Measurements from ENCODE around the gene PYGL. TPM values are rescaled to one million over a fixed set of nuclear protein-coding genes. Genes with fewer than 3 reads are reported as not detected.

The PYGL gene
- total and polyA plus RNA-seq, 2 experiments from 2014 or later: 36.6 to 59.0 TPM

GRCh38 chr14:50892255-50892654 lies 52.0 kb downstream of the PYGL start:
- Histone ChIP-seq H3K9me3 (ENCODE audit: low read depth) (no peaks in the 10 kb centered on the region), H3K27me3 (no peaks in the 10 kb centered on the region), H3K4me1 (ENCODE audit: low read depth) (no peaks in the 10 kb centered on the region), H3K4me3 (no peak overlapping the region), H3K36me3 (no peaks in the 10 kb centered on the region), H3K27ac (no peak overlapping the region)
- TF ChIP-seq CTCF (IDR thresholded peaks at IDR 0.05; ENCODE audit: low read depth, low read length): no peak
- DNase-seq (ENCODE audit: low read depth in 1 of 2, low spot score in 1 of 2): no peak

- Histone ChIP-seq H3K4me3 (no peak overlapping the region), H3K27me3 (no peaks in the 10 kb centered on the region), H3K9me3 (ENCODE audit: low read depth) (no peaks in the 10 kb centered on the region), H3K27ac (no peak overlapping the region), H3K4me1 (ENCODE audit: low read depth) (no peaks in the 10 kb centered on the region), H3K36me3 (no peaks in the 10 kb centered on the region)
- no peak for TF ChIP-seq CTCF (IDR thresholded peaks at IDR 0.05; ENCODE audit: low read depth, low read length)
- DNase-seq (ENCODE audit: low read depth in 1 of 2, low spot score in 1 of 2): no peak
Measured at GRCh38 chr14:50887476-50887875, 56.8 kb downstream of the PYGL start.

- Histone ChIP-seq H3K4me1 (ENCODE audit: low read depth) (no peaks in the 10 kb centered on the region), H3K27ac (no peak overlapping the region), H3K36me3 (no peaks in the 10 kb centered on the region), H3K9me3 (ENCODE audit: low read depth) (no peaks in the 10 kb centered on the region), H3K4me3 (no peak overlapping the region), H3K27me3 (no peaks in the 10 kb centered on the region)
- DNase-seq (ENCODE audit: low read depth in 1 of 2, low spot score in 1 of 2): no peak
- TF ChIP-seq CTCF (IDR thresholded peaks at IDR 0.05; ENCODE audit: low read depth, low read length): no peak
Measured at GRCh38 chr14:50883827-50884197, 60.5 kb downstream of the PYGL start.

GRCh38 chr14:50882932-50883826 lies 61.1 kb downstream of the PYGL start:
- Histone ChIP-seq H3K27me3 (no peaks in the 10 kb centered on the region), H3K4me3 (no peak overlapping the region), H3K36me3 (no peaks in the 10 kb centered on the region), H3K9me3 (ENCODE audit: low read depth) (no peaks in the 10 kb centered on the region), H3K4me1 (ENCODE audit: low read depth) (no peaks in the 10 kb centered on the region), H3K27ac (no peak overlapping the region)
- TF ChIP-seq CTCF (IDR thresholded peaks at IDR 0.05; ENCODE audit: low read depth, low read length): no peak
- no peak for DNase-seq (ENCODE audit: low read depth in 1 of 2, low spot score in 1 of 2)

- DNase-seq (ENCODE audit: low read depth in 1 of 2, low spot score in 1 of 2): no peak
- peaks cover 49% of the 10 kb centered on the region for H3K27me3 ChIP-seq
- no peak for TF ChIP-seq CTCF (IDR thresholded peaks at IDR 0.05; ENCODE audit: low read depth, low read length)
Measured at GRCh38 chr14:50875359-50876070, 68.8 kb downstream of the PYGL start.

More at GRCh38 chr14:50875359-50876070, 68.8 kb downstream of the PYGL start:
- no peaks in the 10 kb centered on the region for H3K36me3 ChIP-seq
- H3K4me3 ChIP-seq: no peak overlapping the region
- no peaks in the 10 kb centered on the region for H3K9me3 ChIP-seq (ENCODE audit: low read depth)
- H3K27ac ChIP-seq: no peak overlapping the region
- H3K4me1 ChIP-seq (ENCODE audit: low read depth): no peaks in the 10 kb centered on the region

Measured in cardiac muscle cell (in vitro differentiated cells and primary cell).